ENCODE measurements around the gene NUTF2.
A peak's percentile ranks its signal among the peaks of the same experiment; 100 is the strongest.
"Not testable (repeated sequence)": the region's sequence is repeated elsewhere in the genome, so short reads cannot be mapped to it uniquely, and the experiment has no call there.

NUTF2 gene

DNA sequence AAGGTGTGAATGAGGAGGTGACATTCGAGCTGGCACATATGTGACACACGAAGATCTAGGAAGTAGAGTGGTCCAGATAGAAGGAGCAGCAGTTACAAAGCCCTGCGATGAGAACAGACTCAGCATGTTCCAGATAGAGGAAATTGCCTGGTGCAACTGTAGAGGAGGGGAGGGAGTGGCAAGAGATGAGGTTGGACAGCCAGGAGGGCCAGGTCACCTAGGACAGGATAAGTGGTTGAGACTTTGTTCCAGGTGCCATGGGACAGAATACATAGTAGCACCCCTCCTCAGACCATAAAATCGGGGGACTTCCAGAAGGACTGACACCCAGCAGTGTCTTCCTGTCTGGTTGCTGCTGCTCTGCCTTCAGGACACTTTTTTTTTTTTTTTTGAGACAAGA, 11.8 kb downstream of the NUTF2 start:
- H3K27me3 Mint-ChIP-seq = no peaks in the 10 kb centered on the region
- DNase-seq (ENCODE audit: low spot score in 2 of 2) = no peak
- H3K9me3 Mint-ChIP-seq = no peaks in the 10 kb centered on the region
- ATAC-seq (replicated peaks; ENCODE audit: extremely low read depth, poor library complexity, severe bottlenecking) = peak; percentile 45
- no peak overlapping the region for H3K4me3 Mint-ChIP-seq
- peaks cover 33% of the 10 kb centered on the region for H3K4me1 Mint-ChIP-seq
- peak overlapping the region; percentile 66 for H3K27ac Mint-ChIP-seq (ENCODE audit: low read depth)
- peaks cover 8% of the 10 kb centered on the region for H3K36me3 Mint-ChIP-seq (ENCODE audit: insufficient read depth)

- Mint-ChIP-seq H3K4me3 (no peak overlapping the region), H3K27me3 (no peaks in the 10 kb centered on the region)
- DNase-seq (ENCODE audit: low spot score in 2 of 2) = no peak
These were observed 14.1 kb downstream of the NUTF2 start for GRCh38 chr16:67860589-67861398.

GRCh38 chr16:67861877-67862276, 15.1 kb downstream of the NUTF2 start:
- DNase-seq (ENCODE audit: low spot score in 2 of 2) = no peak
- ATAC-seq (replicated peaks; ENCODE audit: extremely low read depth, poor library complexity, severe bottlenecking) = no peak
- H3K27ac Mint-ChIP-seq (ENCODE audit: low read depth) = peak overlapping the region; percentile 50
- H3K36me3 Mint-ChIP-seq (ENCODE audit: insufficient read depth) = peaks cover 16% of the 10 kb centered on the region
- no peaks in the 10 kb centered on the region for H3K27me3 Mint-ChIP-seq
- H3K9me3 Mint-ChIP-seq = no peaks in the 10 kb centered on the region
- H3K4me3 Mint-ChIP-seq = no peak overlapping the region
- peaks cover 23% of the 10 kb centered on the region for H3K4me1 Mint-ChIP-seq

More at GRCh38 chr16:67860589-67861398, 14.1 kb downstream of the NUTF2 start:
- ATAC-seq (replicated peaks; ENCODE audit: extremely low read depth, poor library complexity, severe bottlenecking) = no peak
- H3K27ac Mint-ChIP-seq (ENCODE audit: low read depth) = peak overlapping the region; percentile 50
- H3K9me3 Mint-ChIP-seq = no peaks in the 10 kb centered on the region
- H3K4me1 Mint-ChIP-seq = peaks cover 26% of the 10 kb centered on the region
- H3K36me3 Mint-ChIP-seq (ENCODE audit: insufficient read depth) = peaks cover 8% of the 10 kb centered on the region

- no peaks in the 10 kb centered on the region for H3K9me3 Mint-ChIP-seq
- peaks cover 13% of the 10 kb centered on the region for H3K4me1 Mint-ChIP-seq
- H3K36me3 Mint-ChIP-seq (ENCODE audit: insufficient read depth) = peaks cover 18% of the 10 kb centered on the region
- H3K4me3 Mint-ChIP-seq = no peak overlapping the region
- no peaks in the 10 kb centered on the region for H3K27me3 Mint-ChIP-seq
- DNase-seq (ENCODE audit: low spot score in 2 of 2) (no peak), ATAC-seq (replicated peaks; ENCODE audit: extremely low read depth, poor library complexity, severe bottlenecking) (no peak)
- no peak overlapping the region for H3K27ac Mint-ChIP-seq (ENCODE audit: low read depth)
These were observed 16.2 kb downstream of the NUTF2 start for GRCh38 chr16:67862623-67863583.

DNA sequence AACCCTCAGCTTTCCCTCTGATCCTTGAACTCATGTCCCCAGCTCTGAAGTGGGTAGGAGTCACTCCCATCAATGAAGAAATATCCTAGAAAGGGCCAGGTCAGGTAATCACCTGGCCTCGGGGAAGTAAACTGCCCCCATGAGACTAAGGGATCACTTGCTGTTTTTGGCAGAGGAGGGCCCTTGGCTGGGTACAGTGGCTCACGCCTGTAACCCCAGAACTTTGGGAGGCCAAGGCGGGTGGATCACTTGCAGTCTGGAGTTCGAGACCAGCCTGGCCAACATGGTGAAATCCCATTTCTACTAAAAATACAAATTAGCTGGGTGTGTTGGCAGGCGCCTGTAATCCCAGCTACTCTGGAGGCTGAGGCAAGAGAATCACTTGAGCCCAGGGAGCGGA, 17.3 kb downstream of the NUTF2 start:
- Mint-ChIP-seq H3K36me3 (ENCODE audit: insufficient read depth) (peaks cover 15% of the 10 kb centered on the region), H3K27ac (ENCODE audit: low read depth) (peak overlapping the region; percentile 19)

DNA sequence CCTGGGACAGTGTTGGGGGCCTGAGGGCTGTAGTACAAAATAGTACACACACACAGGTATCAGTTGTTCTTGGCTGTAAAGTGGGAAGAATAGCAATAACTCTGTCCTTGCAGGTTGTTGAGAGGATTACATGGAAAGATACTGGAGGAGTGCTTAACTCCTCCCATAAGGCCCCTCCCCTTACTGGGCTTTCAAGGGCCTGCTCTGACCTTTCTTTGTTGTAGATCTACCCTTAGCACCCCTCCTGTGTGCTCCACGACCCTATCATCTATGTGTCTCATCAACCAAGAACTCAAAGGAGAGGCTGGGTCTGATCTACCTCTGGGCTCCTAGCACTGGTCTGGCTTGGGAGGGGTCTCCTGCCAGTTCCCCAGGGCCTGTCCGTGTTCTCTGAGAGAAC, 17.9 kb downstream of the NUTF2 start:
- Mint-ChIP-seq H3K4me1 (no peaks in the 10 kb centered on the region), H3K27ac (ENCODE audit: low read depth) (no peak overlapping the region), H3K36me3 (ENCODE audit: insufficient read depth) (peaks cover 18% of the 10 kb centered on the region), H3K9me3 (no peaks in the 10 kb centered on the region), H3K4me3 (no peak overlapping the region), H3K27me3 (no peaks in the 10 kb centered on the region)
- no peak for ATAC-seq (replicated peaks; ENCODE audit: extremely low read depth, poor library complexity, severe bottlenecking)
- DNase-seq (ENCODE audit: low spot score in 2 of 2) = no peak

More for the DNA sequence above, 17.3 kb downstream of the NUTF2 start:
- not testable (repeated sequence) for H3K4me1 Mint-ChIP-seq; H3K9me3 Mint-ChIP-seq; H3K27me3 Mint-ChIP-seq; H3K4me3 Mint-ChIP-seq; ATAC-seq (replicated peaks; ENCODE audit: extremely low read depth, poor library complexity, severe bottlenecking); DNase-seq (ENCODE audit: low spot score in 2 of 2)

DNA sequence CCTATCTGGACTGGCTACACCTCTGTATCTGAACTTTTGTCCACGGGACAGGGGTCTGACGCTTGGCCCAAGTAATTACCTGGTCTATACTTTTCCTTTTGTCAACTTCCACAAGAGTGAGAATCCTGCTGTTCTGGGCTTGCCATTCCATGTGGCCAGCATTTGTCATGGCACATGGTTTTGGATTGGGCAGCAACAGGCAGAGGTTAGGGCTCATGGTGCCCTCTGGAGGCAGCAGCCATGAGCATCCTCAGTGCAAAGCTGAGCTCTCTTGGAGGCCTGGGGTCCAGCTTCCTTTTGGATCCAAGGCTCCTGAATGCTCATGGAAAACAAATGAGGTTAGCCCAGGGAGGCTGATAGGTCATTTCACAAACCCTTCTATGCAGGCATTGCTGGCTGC, 18.6 kb downstream of the NUTF2 start:
- no peak overlapping the region for H3K27ac Mint-ChIP-seq (ENCODE audit: low read depth)
- H3K9me3 Mint-ChIP-seq = no peaks in the 10 kb centered on the region
- H3K4me1 Mint-ChIP-seq = no peaks in the 10 kb centered on the region
- no peak for ATAC-seq (replicated peaks; ENCODE audit: extremely low read depth, poor library complexity, severe bottlenecking)
- H3K27me3 Mint-ChIP-seq = no peaks in the 10 kb centered on the region
- no peak for DNase-seq (ENCODE audit: low spot score in 2 of 2)
- H3K4me3 Mint-ChIP-seq = no peak overlapping the region
- peaks cover 20% of the 10 kb centered on the region for H3K36me3 Mint-ChIP-seq (ENCODE audit: insufficient read depth)

GRCh38 chr16:67868290-67868689, 21.6 kb downstream of the NUTF2 start:
- no peak for DNase-seq (ENCODE audit: low spot score in 2 of 2)
- Mint-ChIP-seq H3K27me3 (no peaks in the 10 kb centered on the region), H3K9me3 (no peaks in the 10 kb centered on the region), H3K36me3 (ENCODE audit: insufficient read depth) (peaks cover 25% of the 10 kb centered on the region), H3K27ac (ENCODE audit: low read depth) (no peak overlapping the region), H3K4me3 (no peak overlapping the region), H3K4me1 (no peaks in the 10 kb centered on the region)
- ATAC-seq (replicated peaks; ENCODE audit: extremely low read depth, poor library complexity, severe bottlenecking) = no peak

GRCh38 chr16:67869653-67870052, 22.9 kb downstream of the NUTF2 start:
- H3K27me3 Mint-ChIP-seq = no peaks in the 10 kb centered on the region
- H3K36me3 Mint-ChIP-seq (ENCODE audit: insufficient read depth) = peaks cover 32% of the 10 kb centered on the region
- ATAC-seq (replicated peaks; ENCODE audit: extremely low read depth, poor library complexity, severe bottlenecking) (no peak), DNase-seq (ENCODE audit: low spot score in 2 of 2) (no peak)
- H3K9me3 Mint-ChIP-seq = no peaks in the 10 kb centered on the region
- H3K27ac Mint-ChIP-seq (ENCODE audit: low read depth) = no peak overlapping the region
- no peak overlapping the region for H3K4me3 Mint-ChIP-seq
- peaks cover 12% of the 10 kb centered on the region for H3K4me1 Mint-ChIP-seq

- H3K36me3 Mint-ChIP-seq (ENCODE audit: insufficient read depth) = peaks cover 32% of the 10 kb centered on the region
- no peaks in the 10 kb centered on the region for H3K9me3 Mint-ChIP-seq
- peak overlapping the region; percentile 86 for H3K4me3 Mint-ChIP-seq
- H3K27me3 Mint-ChIP-seq = no peaks in the 10 kb centered on the region
- H3K27ac Mint-ChIP-seq (ENCODE audit: low read depth) = no peak overlapping the region
- no peak for DNase-seq (ENCODE audit: low spot score in 2 of 2)
- peaks cover 27% of the 10 kb centered on the region for H3K4me1 Mint-ChIP-seq
- no peak for ATAC-seq (replicated peaks; ENCODE audit: extremely low read depth, poor library complexity, severe bottlenecking)
These were observed 24.5 kb downstream of the NUTF2 start for GRCh38 chr16:67871256-67871655.

- Mint-ChIP-seq H3K4me3 (peak overlapping the region; percentile 86), H3K27ac (ENCODE audit: low read depth) (peak overlapping the region; percentile 87), H3K27me3 (no peaks in the 10 kb centered on the region), H3K36me3 (ENCODE audit: insufficient read depth) (peaks cover 27% of the 10 kb centered on the region), H3K4me1 (peaks cover 27% of the 10 kb centered on the region), H3K9me3 (no peaks in the 10 kb centered on the region)
- no peak for ATAC-seq (replicated peaks; ENCODE audit: extremely low read depth, poor library complexity, severe bottlenecking)
- DNase-seq (ENCODE audit: low spot score in 2 of 2) = no peak
These were observed 25.4 kb downstream of the NUTF2 start for GRCh38 chr16:67872131-67872630.

DNA sequence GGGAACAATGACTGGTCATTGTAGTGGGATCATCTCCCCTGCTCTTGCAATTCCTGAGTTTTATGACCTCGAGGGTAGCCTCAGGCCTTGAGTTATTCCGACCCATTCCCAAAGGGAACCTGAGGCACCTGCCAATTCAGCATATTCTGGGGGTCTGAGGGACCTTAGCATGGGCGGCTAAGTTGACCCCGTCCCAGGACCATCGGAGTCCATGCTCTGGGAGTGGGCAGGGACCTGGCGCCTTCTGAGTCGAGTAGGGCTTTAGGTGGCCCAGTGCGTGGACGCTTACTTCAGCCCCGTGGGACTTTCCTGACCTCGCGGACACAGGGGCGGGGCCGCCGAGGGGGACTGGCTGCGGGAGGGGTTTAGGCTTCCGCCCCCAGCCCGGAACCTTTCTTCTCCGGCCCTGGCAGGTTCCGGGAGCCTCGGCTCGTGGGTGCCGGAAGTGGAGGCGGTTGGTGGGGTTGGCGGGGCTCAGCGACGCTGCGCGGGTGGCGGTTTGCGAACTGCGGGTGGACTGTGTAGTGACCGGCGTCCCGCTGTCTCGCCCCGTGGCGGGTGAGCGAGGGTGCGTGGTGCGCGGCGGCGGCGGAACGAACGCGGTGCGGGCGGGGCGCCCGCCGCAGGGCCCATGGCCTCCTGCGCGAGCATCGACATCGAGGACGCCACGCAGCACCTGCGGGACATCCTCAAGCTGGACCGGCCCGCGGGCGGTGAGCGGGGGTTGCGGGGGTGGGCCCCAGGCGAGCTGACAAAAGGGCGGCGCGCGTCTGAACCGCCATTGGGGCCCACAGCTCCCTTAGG, 26.1 kb downstream of the NUTF2 start, which contains the start of gene EDC4:
TSS of gene EDC4 (plus strand) at position 422 of the 804 bp plus-strand sequence. CDS start at position 632, 210 bp downstream.
- DNase-seq (ENCODE audit: low spot score in 2 of 2) = peak; percentile 80 to 82
- peak; percentile 90 for ATAC-seq (replicated peaks; ENCODE audit: extremely low read depth, poor library complexity, severe bottlenecking)

More for the DNA sequence above, 26.1 kb downstream of the NUTF2 start, which contains the start of gene EDC4:
- peak within 1 kb of the TSS; percentile 86 for H3K4me3 Mint-ChIP-seq
- H3K9me3 Mint-ChIP-seq = no peaks in the 10 kb centered on the region
- H3K4me1 Mint-ChIP-seq = peaks cover 27% of the 10 kb centered on the region
- no peaks in the 10 kb centered on the region for H3K27me3 Mint-ChIP-seq
- H3K36me3 Mint-ChIP-seq (ENCODE audit: insufficient read depth) = peaks cover 29% of the 10 kb centered on the region
- peak within 1 kb of the TSS; percentile 87 for H3K27ac Mint-ChIP-seq (ENCODE audit: low read depth)
